HG03280 (cell line): ENCODE results near the gene F10.
A peak's percentile ranks its signal among the peaks of the same experiment; 100 is the strongest.
"Not testable (repeated sequence)": the region's sequence is repeated elsewhere in the genome, so short reads cannot be mapped to it uniquely, and the experiment has no call there.

Experiments
- ATAC-seq: cut with Tn5 transposase; IDR thresholded peaks from one replicate; pipeline ENCODE4 v1.9.1; 2021; ENCODE audit warnings: mild to moderate bottlenecking, moderate library complexity; ENCODE audit not compliant: unreplicated experiment

Gene F10

GRCh38 chr13:113150550-113151365, 28.2 kb downstream of the F10 start:
- no peak for ATAC-seq

GRCh38 chr13:113151745-113152690, 29.4 kb downstream of the F10 start:
- ATAC-seq: no peak

DNA sequence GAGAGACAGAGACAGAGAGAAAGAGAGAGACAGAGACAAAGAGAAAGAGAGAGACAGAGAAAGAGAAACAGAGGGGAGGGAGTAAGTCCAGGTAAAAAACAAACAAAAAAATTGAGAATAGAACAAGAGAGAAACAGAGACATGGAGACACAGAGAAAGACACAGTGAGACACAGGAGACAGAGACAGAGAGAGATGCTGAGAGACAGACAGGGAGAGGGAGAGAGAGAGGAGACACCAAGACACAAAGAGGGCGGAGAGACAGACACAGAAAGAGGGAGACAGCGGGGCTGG, 30.0 kb downstream of the F10 start:
- ATAC-seq: no peak

GRCh38 chr13:113152984-113153809, 30.6 kb downstream of the F10 start:
- peak; percentile 29 for ATAC-seq

GRCh38 chr13:113153810-113154748, 31.5 kb downstream of the F10 start:
- peak; percentile 57 for ATAC-seq

GRCh38 chr13:113155201-113155600, 32.6 kb downstream of the F10 start:
- ATAC-seq: no peak

- ATAC-seq: no peak
Measured at GRCh38 chr13:113155982-113156655, 33.5 kb downstream of the F10 start.

GRCh38 chr13:113157206-113157928, 34.8 kb downstream of the F10 start:
- ATAC-seq: no peak

GRCh38 chr13:113157929-113158747, 35.5 kb downstream of the F10 start, which contains the start of gene PROZ:
Gene PROZ, plus strand, starts transcription at chr13:113158648. Its CDS starts 13 bp downstream, at chr13:113158661.
- ATAC-seq: no peak

DNA sequence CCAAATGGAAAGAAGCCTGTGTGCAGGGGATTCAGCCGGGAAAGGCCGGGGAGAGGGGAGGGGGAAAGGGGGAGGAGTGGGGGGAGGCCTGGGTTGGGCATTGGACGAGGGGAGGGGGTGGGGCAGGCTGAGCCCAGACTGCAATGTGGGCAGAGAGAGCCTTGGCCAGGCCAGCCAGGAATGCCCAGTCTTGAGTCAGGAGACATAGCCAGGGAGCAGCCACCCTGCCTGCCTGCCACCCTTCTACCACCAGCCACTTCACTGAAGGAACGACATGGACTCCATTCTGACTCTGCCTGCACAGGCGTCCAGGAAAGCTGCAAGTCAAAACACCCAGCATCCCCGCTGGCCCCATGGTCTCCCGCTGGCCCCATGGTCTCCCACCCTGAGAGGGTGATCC, 36.3 kb downstream of the F10 start:
- no peak for ATAC-seq

DNA sequence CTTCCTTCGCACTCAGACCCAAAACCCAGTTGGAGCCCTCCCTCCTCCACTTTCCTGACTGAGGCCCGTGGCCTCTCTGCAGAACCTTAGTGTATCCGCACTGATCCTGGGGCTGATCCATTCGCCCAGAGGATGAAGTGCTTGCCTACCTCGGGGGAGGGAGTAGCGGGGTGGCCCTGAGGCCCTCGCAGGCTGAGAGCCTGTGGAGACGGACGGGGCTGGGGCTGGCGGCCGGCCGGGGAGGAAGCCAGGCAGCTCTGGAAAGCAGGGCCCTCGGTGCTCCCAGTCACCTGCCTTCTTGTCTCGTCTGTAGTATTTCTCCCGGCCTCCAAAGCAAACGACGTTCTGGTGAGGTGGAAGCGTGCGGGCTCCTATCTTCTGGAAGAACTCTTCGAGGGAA, 37.1 kb downstream of the F10 start:
- ATAC-seq: no peak

DNA sequence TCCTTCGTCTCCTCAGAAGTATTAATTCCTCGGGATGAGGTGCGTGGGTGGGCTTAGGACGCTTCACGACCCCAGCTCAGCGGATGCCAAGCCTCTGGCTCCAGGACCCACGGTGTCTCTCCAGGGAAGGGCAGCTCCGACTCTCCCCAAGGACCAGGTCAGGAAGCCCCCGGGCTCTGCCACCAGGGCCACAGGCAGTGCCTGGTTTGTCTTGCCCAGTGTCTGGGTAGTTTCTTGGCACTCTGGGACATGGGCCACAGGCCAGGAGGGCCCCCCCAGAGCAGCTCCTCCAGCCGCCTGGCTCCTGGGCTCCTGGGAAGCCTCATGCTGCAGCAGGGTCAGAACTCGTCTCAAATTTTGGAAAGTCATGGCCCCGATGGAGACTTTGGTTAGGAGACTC, 38.4 kb downstream of the F10 start:
- ATAC-seq: no peak

DNA sequence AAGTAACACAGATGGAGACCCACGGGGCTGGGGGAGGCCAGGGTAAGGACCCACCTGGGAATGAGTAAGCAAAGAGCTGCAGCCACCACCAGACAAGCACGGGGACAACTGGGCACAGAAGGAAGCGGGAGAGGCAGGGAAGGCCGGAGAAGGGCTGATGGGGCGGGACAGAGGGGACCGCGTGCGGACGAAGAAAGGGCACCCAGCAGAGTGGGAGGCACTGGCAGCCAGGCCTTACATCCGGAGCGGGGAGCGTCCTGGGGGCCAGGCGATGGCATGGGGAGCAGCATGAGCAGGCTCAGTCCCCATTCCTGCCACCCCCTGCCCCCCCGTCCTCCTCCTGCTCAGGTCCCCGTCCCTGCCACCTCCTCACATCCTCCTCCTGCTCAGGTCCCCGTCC, 38.8 kb downstream of the F10 start:
- no peak for ATAC-seq

- ATAC-seq: not testable (repeated sequence)
Measured at GRCh38 chr13:113161975-113162374, 39.4 kb downstream of the F10 start.

GRCh38 chr13:113162783-113163685, 40.4 kb downstream of the F10 start:
- ATAC-seq: no peak

DNA sequence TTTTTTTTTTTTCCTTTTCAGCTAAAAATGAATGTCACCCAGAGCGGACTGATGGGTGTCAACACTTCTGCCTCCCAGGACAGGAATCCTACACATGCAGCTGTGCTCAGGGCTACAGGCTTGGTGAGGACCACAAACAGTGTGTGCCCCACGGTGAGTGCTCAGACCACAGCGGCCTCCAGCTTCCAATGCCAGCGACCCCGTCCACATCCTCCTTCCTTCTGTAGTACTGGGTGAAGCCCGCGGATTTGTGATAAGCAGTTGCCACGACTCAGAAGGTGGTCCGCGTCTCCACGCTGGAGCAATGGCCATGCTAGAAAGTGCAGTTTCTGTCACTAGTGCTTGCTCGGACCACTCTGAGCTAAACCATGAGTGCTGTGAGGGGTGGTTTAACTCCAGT, 41.9 kb downstream of the F10 start:
- no peak for ATAC-seq

DNA sequence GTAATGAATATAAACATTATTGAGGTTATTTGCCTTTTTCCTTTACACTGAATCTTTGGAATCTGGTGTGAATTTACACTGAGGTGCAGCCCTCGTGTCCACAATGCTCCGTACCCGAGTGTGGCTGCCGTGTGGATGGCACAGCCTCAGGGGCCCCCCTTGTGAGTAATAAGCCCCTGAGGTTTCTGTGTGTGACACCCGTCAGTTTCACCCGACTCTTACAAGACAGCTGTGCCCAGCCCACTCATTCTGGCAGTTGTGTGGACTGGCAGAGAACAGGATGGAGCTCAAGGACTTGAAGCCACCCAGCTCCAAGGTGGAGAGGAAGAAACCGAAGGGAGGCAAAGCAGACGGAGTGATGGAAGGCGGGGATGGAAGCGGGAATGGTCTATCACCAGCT, 43.7 kb downstream of the F10 start:
- ATAC-seq: no peak
